GM12878 (cell line): Measurements from ENCODE around the gene TBC1D20. TPM values are rescaled to one million over a fixed set of nuclear protein-coding genes. Genes with fewer than 3 reads are reported as not detected.
A peak's percentile ranks its signal among the peaks of the same experiment; 100 is the strongest.

Experiments
- ATF7 ChIP-seq: fragments of 450-650 bp; IDR thresholded peaks from 2 replicates; pipeline ENCODE4 v1.6.1; 2016; ENCODE audit warnings: low read depth, mild to moderate bottlenecking
- BCL11A ChIP-seq: IDR thresholded peaks from 2 replicates; pipeline ENCODE4 v1.6.1; 2011; ENCODE audit warnings: low read depth, low read length
- CEBPB ChIP-seq, 2 experiments: fragments of 150-350 bp in 1 of 2; IDR thresholded peaks; 2 replicates each; pipeline ENCODE4 v1.6.1; 2012 to 2014; ENCODE audit warnings: low read depth in 2 of 2, low read length in 2 of 2, borderline replicate concordance in 1 of 2, inconsistent platforms in 1 of 2
- EP300 ChIP-seq, 2 experiments: fragments of 150-350 bp in 1 of 2; IDR thresholded peaks; 2 replicates each; pipeline ENCODE4 v1.6.1; 2011 to 2012; ENCODE audit warnings: low read depth in 2 of 2, low read length in 2 of 2, borderline replicate concordance in 1 of 2, improper control_type of control experiment in 1 of 2, inconsistent platforms in 1 of 2; ENCODE audit not compliant: control insufficient read depth in 1 of 2
- NFIC ChIP-seq: IDR thresholded peaks from 2 replicates; pipeline ENCODE4 v1.6.1; 2012; ENCODE audit warnings: low read depth, mild to moderate bottlenecking, inconsistent platforms, low read length, moderate library complexity
- NR2C1 ChIP-seq: fragments of 450-650 bp; IDR thresholded peaks from 2 replicates; pipeline ENCODE4 v1.6.1; 2017; ENCODE audit warnings: antibody characterized with exemption, mild to moderate bottlenecking, moderate library complexity
- POLR2AphosphoS2 ChIP-seq: IDR thresholded peaks from 2 replicates; pipeline ENCODE4 v1.6.1; 2011; ENCODE audit warnings: low read depth, mild to moderate bottlenecking, low read length, improper control_type of control experiment, moderate library complexity
- RCOR1 ChIP-seq: conservative IDR thresholded peaks from 2 replicates; pipeline ENCODE4 v1.6.1; 2012; ENCODE audit warnings: low read depth, low read length, improper control_type of control experiment
- SMAD5 ChIP-seq: IDR thresholded peaks from 2 replicates; pipeline ENCODE4 v1.6.1; 2016; ENCODE audit warnings: antibody characterized with exemption, low read depth
- SPI1 ChIP-seq: IDR thresholded peaks from 2 replicates; pipeline ENCODE4 v1.6.1; 2011; ENCODE audit warnings: low read depth, mild to moderate bottlenecking, low read length, moderate library complexity, borderline replicate concordance; ENCODE audit not compliant: insufficient read depth
- SUPT20H ChIP-seq: IDR thresholded peaks from 2 replicates; pipeline ENCODE4 v1.6.1; 2011; ENCODE audit warnings: low read depth, mild to moderate bottlenecking, low read length, moderate library complexity, borderline replicate concordance; ENCODE audit not compliant: control insufficient read depth
- TBL1XR1 ChIP-seq: IDR thresholded peaks from 2 replicates; pipeline ENCODE4 v1.6.1; 2012; ENCODE audit warnings: low read depth, low read length, improper control_type of control experiment
- ZNF217 ChIP-seq: fragments of 450-650 bp; IDR thresholded peaks from 2 replicates; pipeline ENCODE4 v1.6.1; 2017; ENCODE audit warnings: antibody characterized with exemption, mild to moderate bottlenecking
- ZNF687 ChIP-seq: fragments of 450-650 bp; IDR thresholded peaks from 2 replicates; pipeline ENCODE4 v1.6.1; 2017; ENCODE audit warnings: mild to moderate bottlenecking, moderate library complexity
- polyA plus RNA-seq, 11 experiments: library from polyadenylated mRNA; depleted of rRNA in 4 of 11; unstranded in 6 of 11; stranded (reverse) in 5 of 11; fragments of >200 nt; fragmentation: Nextera tagmentation in 4 of 11; fragmentation: Illumina TruSeq in 1 of 11; extraction: Ambion mirVana in 4 of 11; extraction: Trizol in 1 of 11; gene quantifications; 1 replicate in 1 of 11; 2 replicates in 10 of 11; pipeline versions ENCODE4 v1.2.1 to v1.2.3, GENCODE V29; 2011 to 2016; ENCODE audit warnings: inconsistent platforms in 2 of 11, missing spikeins in 2 of 11, low read depth in 1 of 11
- total RNA-seq, 4 experiments: library from RNA; depleted of rRNA in 3 of 4; stranded (reverse); fragments of >200 nt in 3 of 4; fragmentation: Illumina TruSeq in 1 of 4; extraction: Trizol in 1 of 4; gene quantifications; 2 replicates each; pipeline versions ENCODE4 v1.2.1 to v1.2.3, GENCODE V29; 2013 to 2021
- TF ChIP-seq, protein P1 (sequence below): IDR thresholded peaks from 2 replicates; pipeline ENCODE4 v1.6.1; 2012; ENCODE audit warnings: improper control_type of control experiment, low read depth, low read length; ENCODE audit not compliant: insufficient replicate concordance
- TF ChIP-seq, protein P2 (sequence below): fragments of 450-650 bp; IDR thresholded peaks from 2 replicates; pipeline ENCODE4 v1.6.1; 2017; ENCODE audit warnings: low read depth, mild to moderate bottlenecking, moderate library complexity

The TBC1D20 gene
- total and polyA plus RNA-seq, 10 of the 15 experiments (the other 5 are each of a cell fraction or from before 2014, with no cell fraction given), result 4.3 to 17.9 (median 11.2) TPM

GRCh38 chr20:462199-462991, at the start of gene TBC1D20 (continued):
- TF ChIP-seq, protein P1, sequence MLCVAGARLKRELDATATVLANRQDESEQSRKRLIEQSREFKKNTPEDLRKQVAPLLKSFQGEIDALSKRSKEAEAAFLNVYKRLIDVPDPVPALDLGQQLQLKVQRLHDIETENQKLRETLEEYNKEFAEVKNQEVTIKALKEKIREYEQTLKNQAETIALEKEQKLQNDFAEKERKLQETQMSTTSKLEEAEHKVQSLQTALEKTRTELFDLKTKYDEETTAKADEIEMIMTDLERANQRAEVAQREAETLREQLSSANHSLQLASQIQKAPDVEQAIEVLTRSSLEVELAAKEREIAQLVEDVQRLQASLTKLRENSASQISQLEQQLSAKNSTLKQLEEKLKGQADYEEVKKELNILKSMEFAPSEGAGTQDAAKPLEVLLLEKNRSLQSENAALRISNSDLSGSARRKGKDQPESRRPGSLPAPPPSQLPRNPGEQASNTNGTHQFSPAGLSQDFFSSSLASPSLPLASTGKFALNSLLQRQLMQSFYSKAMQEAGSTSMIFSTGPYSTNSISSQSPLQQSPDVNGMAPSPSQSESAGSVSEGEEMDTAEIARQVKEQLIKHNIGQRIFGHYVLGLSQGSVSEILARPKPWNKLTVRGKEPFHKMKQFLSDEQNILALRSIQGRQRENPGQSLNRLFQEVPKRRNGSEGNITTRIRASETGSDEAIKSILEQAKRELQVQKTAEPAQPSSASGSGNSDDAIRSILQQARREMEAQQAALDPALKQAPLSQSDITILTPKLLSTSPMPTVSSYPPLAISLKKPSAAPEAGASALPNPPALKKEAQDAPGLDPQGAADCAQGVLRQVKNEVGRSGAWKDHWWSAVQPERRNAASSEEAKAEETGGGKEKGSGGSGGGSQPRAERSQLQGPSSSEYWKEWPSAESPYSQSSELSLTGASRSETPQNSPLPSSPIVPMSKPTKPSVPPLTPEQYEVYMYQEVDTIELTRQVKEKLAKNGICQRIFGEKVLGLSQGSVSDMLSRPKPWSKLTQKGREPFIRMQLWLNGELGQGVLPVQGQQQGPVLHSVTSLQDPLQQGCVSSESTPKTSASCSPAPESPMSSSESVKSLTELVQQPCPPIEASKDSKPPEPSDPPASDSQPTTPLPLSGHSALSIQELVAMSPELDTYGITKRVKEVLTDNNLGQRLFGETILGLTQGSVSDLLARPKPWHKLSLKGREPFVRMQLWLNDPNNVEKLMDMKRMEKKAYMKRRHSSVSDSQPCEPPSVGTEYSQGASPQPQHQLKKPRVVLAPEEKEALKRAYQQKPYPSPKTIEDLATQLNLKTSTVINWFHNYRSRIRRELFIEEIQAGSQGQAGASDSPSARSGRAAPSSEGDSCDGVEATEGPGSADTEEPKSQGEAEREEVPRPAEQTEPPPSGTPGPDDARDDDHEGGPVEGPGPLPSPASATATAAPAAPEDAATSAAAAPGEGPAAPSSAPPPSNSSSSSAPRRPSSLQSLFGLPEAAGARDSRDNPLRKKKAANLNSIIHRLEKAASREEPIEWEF, result no peak
- no peak for TF ChIP-seq CEBPB (IDR thresholded peaks at IDR 0.05; ENCODE audit: borderline replicate concordance in 1 of 2, low read depth in 2 of 2, low read length in 2 of 2)
- TF ChIP-seq SUPT20H, result no peak
- TF ChIP-seq NFIC, result no peak
- TF ChIP-seq, protein P2, sequence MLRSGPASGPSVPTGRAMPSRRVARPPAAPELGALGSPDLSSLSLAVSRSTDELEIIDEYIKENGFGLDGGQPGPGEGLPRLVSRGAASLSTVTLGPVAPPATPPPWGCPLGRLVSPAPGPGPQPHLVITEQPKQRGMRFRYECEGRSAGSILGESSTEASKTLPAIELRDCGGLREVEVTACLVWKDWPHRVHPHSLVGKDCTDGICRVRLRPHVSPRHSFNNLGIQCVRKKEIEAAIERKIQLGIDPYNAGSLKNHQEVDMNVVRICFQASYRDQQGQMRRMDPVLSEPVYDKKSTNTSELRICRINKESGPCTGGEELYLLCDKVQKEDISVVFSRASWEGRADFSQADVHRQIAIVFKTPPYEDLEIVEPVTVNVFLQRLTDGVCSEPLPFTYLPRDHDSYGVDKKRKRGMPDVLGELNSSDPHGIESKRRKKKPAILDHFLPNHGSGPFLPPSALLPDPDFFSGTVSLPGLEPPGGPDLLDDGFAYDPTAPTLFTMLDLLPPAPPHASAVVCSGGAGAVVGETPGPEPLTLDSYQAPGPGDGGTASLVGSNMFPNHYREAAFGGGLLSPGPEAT, result no peak
- TF ChIP-seq BCL11A, result no peak
- TF ChIP-seq ZNF217, result 0 out of 2 replicates have a peak, but pooled peaks have one; percentile 50
- no peak for TF ChIP-seq ATF7
- TF ChIP-seq SPI1, result no peak
- TF ChIP-seq EP300 (IDR thresholded peaks at IDR 0.05; ENCODE audit: borderline replicate concordance in 1 of 2, control insufficient read depth in 1 of 2, low read depth in 2 of 2, low read length in 2 of 2), result no peak
- 0 out of 2 replicates have a peak, but pooled peaks have one; percentile 60 for TF ChIP-seq ZNF687
- TF ChIP-seq NR2C1, result peak; percentile 36; the same call in 1 of the 2 replicates
- TF ChIP-seq POLR2AphosphoS2, result peak; percentile 62; the same call in 1 of the 2 replicates
- TF ChIP-seq SMAD5, result no peak
- no peak for TF ChIP-seq TBL1XR1
- TF ChIP-seq RCOR1, result no peak
